Karpas-422 (cell line): ENCODE results near the gene CITED2. TPM values are rescaled to one million over a fixed set of nuclear protein-coding genes. Genes with fewer than 3 reads are reported as not detected.

Experiments
- DNase-seq: peaks from one replicate; pipeline ENCODE4 v3.0.0-alpha.2; 2015
- H2AFZ ChIP-seq: fragments of 200-600 bp; sonication (generic); 2 replicates; pipeline ENCODE4 v1.6.1; 2014; ENCODE audit warnings: antibody characterized with exemption, low read length, mixed read lengths
- H3K27ac ChIP-seq: fragments of 200-600 bp; sonication (generic); 2 replicates; pipeline ENCODE4 v1.5.1; 2014; ENCODE audit warnings: mild to moderate bottlenecking, low read length, moderate library complexity
- H3K27me3 ChIP-seq: fragments of 200-600 bp; sonication (generic); 2 replicates; pipeline ENCODE4 v1.6.1; 2014; ENCODE audit warnings: low read length, mixed read lengths
- H3K36me3 ChIP-seq: fragments of 200-600 bp; sonication (generic); 2 replicates; pipeline ENCODE4 v1.6.1; 2014; ENCODE audit warnings: low read length, mixed read lengths; ENCODE audit not compliant: insufficient read depth
- H3K4me1 ChIP-seq: fragments of 200-600 bp; sonication (generic); 2 replicates; pipeline ENCODE4 v1.6.1; 2014; ENCODE audit warnings: mild to moderate bottlenecking, low read length, mixed read lengths
- H3K4me2 ChIP-seq: fragments of 200-600 bp; sonication (generic); 2 replicates; pipeline ENCODE4 v1.6.1; 2014; ENCODE audit warnings: low read length, low read depth, mild to moderate bottlenecking; ENCODE audit not compliant: poor library complexity, severe bottlenecking
- H3K4me3 ChIP-seq: fragments of 200-600 bp; sonication (generic); 2 replicates; pipeline ENCODE4 v1.5.1; 2014; ENCODE audit warnings: mild to moderate bottlenecking, antibody characterized with exemption, low read length, mixed read lengths
- H3K79me2 ChIP-seq: fragments of 200-600 bp; sonication (generic); 2 replicates; pipeline ENCODE4 v1.6.1; 2014; ENCODE audit warnings: mild to moderate bottlenecking, low read length, mixed read lengths
- H3K9ac ChIP-seq: fragments of 200-600 bp; sonication (generic); 2 replicates; pipeline ENCODE4 v1.6.0; 2014; ENCODE audit warnings: low read length
- H3K9me2 ChIP-seq: fragments of 200-600 bp; sonication (generic), shearing (Covaris generic); replicated peaks from 2 replicates; pipeline ENCODE4 v1.6.0; 2014; ENCODE audit warnings: mild to moderate bottlenecking, low read length, moderate library complexity; ENCODE audit not compliant: insufficient read depth
- H3K9me3 ChIP-seq: fragments of 300-700, 200-600 bp; sonication (generic); 2 replicates; pipeline ENCODE4 v1.6.1; 2014; ENCODE audit warnings: low read length, mixed read lengths
- H4K20me1 ChIP-seq: fragments of 200-600 bp; sonication (generic); 2 replicates; pipeline ENCODE4 v1.6.1; 2014; ENCODE audit warnings: mild to moderate bottlenecking, antibody characterized with exemption, low read length, low read depth; ENCODE audit not compliant: insufficient read depth
- total RNA-seq: library from RNA; depleted of rRNA; stranded (reverse); fragments of >200 nt; shearing (Covaris generic); gene quantifications from 2 replicates; pipeline ENCODE4 v1.2.3, GENCODE V29; 2014; ENCODE audit warnings: low replicate concordance

Gene CITED2
- total RNA-seq, 1 experiment from 2014 or later = 67.7 TPM

GRCh38 chr6:139355172-139355571 is 19.3 kb downstream of the CITED2 start:
- peaks cover 4% of the 10 kb centered on the region for H3K4me1 ChIP-seq
- no peak overlapping the region for H3K27ac ChIP-seq
- no peak overlapping the region for H2AFZ ChIP-seq
- H3K27me3 ChIP-seq = no peaks in the 10 kb centered on the region
- no peaks in the 10 kb centered on the region for H4K20me1 ChIP-seq
- H3K79me2 ChIP-seq = no peaks in the 10 kb centered on the region
- no peaks in the 10 kb centered on the region for H3K9me2 ChIP-seq
- no peak for DNase-seq
- H3K4me2 ChIP-seq = no peak overlapping the region
- no peak overlapping the region for H3K9ac ChIP-seq
- H3K9me3 ChIP-seq = no peaks in the 10 kb centered on the region
- H3K4me3 ChIP-seq = no peak overlapping the region
- no peaks in the 10 kb centered on the region for H3K36me3 ChIP-seq

GRCh38 chr6:139354189-139354588 is 20.3 kb downstream of the CITED2 start:
- H3K9me2 ChIP-seq = no peaks in the 10 kb centered on the region

GRCh38 chr6:139349464-139350020 is 24.9 kb downstream of the CITED2 start:
- H3K27ac ChIP-seq = no peak overlapping the region
- H3K9me2 ChIP-seq = no peaks in the 10 kb centered on the region
- no peak overlapping the region for H3K9ac ChIP-seq
- DNase-seq = no peak
- H3K36me3 ChIP-seq = no peaks in the 10 kb centered on the region
- peaks cover 19% of the 10 kb centered on the region for H3K4me1 ChIP-seq
- no peaks in the 10 kb centered on the region for H3K79me2 ChIP-seq
- no peaks in the 10 kb centered on the region for H3K9me3 ChIP-seq
- no peak overlapping the region for H3K4me3 ChIP-seq
- no peaks in the 10 kb centered on the region for H3K27me3 ChIP-seq
- H3K4me2 ChIP-seq = peak overlapping the region; percentile 12
- no peaks in the 10 kb centered on the region for H4K20me1 ChIP-seq
- H2AFZ ChIP-seq = peak overlapping the region; percentile 51; the same call in 1 of the 2 replicates

More at GRCh38 chr6:139354189-139354588, 20.3 kb downstream of the CITED2 start:
- no peak for DNase-seq
- Histone ChIP-seq H2AFZ (no peak overlapping the region), H3K9me3 (no peaks in the 10 kb centered on the region), H3K4me2 (no peak overlapping the region), H3K4me3 (no peak overlapping the region), H3K9ac (no peak overlapping the region), H3K27me3 (no peaks in the 10 kb centered on the region), H3K27ac (no peak overlapping the region), H3K79me2 (no peaks in the 10 kb centered on the region), H3K36me3 (no peaks in the 10 kb centered on the region), H3K4me1 (peaks cover 8% of the 10 kb centered on the region), H4K20me1 (no peaks in the 10 kb centered on the region)

GRCh38 chr6:139346392-139346791 is 28.1 kb downstream of the CITED2 start:
- H3K4me2 ChIP-seq = no peak overlapping the region

GRCh38 chr6:139344186-139344963 is 30.1 kb downstream of the CITED2 start:
- no peak overlapping the region for H3K4me3 ChIP-seq
- peak overlapping the region; percentile 3 for H3K4me2 ChIP-seq
- DNase-seq = peak; percentile 57
- H3K36me3 ChIP-seq = no peaks in the 10 kb centered on the region
- H3K9ac ChIP-seq = peak overlapping the region; percentile 4; the same call in 1 of the 2 replicates
- H3K27ac ChIP-seq = peak overlapping the region; percentile 36
- peaks cover 39% of the 10 kb centered on the region for H3K4me1 ChIP-seq
- H2AFZ ChIP-seq = no peak overlapping the region
- no peaks in the 10 kb centered on the region for H3K79me2 ChIP-seq
- no peaks in the 10 kb centered on the region for H3K27me3 ChIP-seq
- no peaks in the 10 kb centered on the region for H3K9me3 ChIP-seq
- H4K20me1 ChIP-seq = no peaks in the 10 kb centered on the region
- no peaks in the 10 kb centered on the region for H3K9me2 ChIP-seq

More at GRCh38 chr6:139346392-139346791, 28.1 kb downstream of the CITED2 start:
- no peak overlapping the region for H3K9ac ChIP-seq
- no peak overlapping the region for H3K27ac ChIP-seq
- H4K20me1 ChIP-seq = no peaks in the 10 kb centered on the region
- no peak overlapping the region for H3K4me3 ChIP-seq
- no peaks in the 10 kb centered on the region for H3K36me3 ChIP-seq
- no peaks in the 10 kb centered on the region for H3K9me3 ChIP-seq
- no peaks in the 10 kb centered on the region for H3K27me3 ChIP-seq
- no peak for DNase-seq
- H3K4me1 ChIP-seq = peaks cover 41% of the 10 kb centered on the region
- no peaks in the 10 kb centered on the region for H3K9me2 ChIP-seq
- H2AFZ ChIP-seq = no peak overlapping the region
- no peaks in the 10 kb centered on the region for H3K79me2 ChIP-seq

GRCh38 chr6:139343052-139343750 is 31.2 kb downstream of the CITED2 start:
- Histone ChIP-seq H3K36me3 (no peaks in the 10 kb centered on the region), H3K4me1 (peaks cover 29% of the 10 kb centered on the region), H4K20me1 (no peaks in the 10 kb centered on the region), H3K27ac (peak overlapping the region; percentile 16; the same call in 1 of the 2 replicates), H3K9me3 (no peaks in the 10 kb centered on the region), H3K27me3 (no peaks in the 10 kb centered on the region), H2AFZ (no peak overlapping the region), H3K79me2 (no peaks in the 10 kb centered on the region), H3K9ac (peak overlapping the region; percentile 22; the same call in 1 of the 2 replicates), H3K4me3 (no peak overlapping the region), H3K9me2 (no peaks in the 10 kb centered on the region), H3K4me2 (peak overlapping the region; percentile 1)
- DNase-seq = no peak

- Histone ChIP-seq H3K27ac (no peak overlapping the region), H3K4me3 (no peak overlapping the region)
Observed at GRCh38 chr6:139341060-139341459, 33.4 kb downstream of the CITED2 start.

GRCh38 chr6:139338795-139339194 is 35.7 kb downstream of the CITED2 start:
- Histone ChIP-seq H3K27ac (peak overlapping the region; percentile 96), H3K36me3 (no peaks in the 10 kb centered on the region), H3K79me2 (no peaks in the 10 kb centered on the region), H3K9ac (no peak overlapping the region), H3K9me2 (no peaks in the 10 kb centered on the region), H3K27me3 (no peaks in the 10 kb centered on the region), H2AFZ (no peak overlapping the region), H3K4me2 (no peak overlapping the region), H3K4me3 (no peak overlapping the region), H3K4me1 (peaks cover 58% of the 10 kb centered on the region), H4K20me1 (no peaks in the 10 kb centered on the region), H3K9me3 (no peaks in the 10 kb centered on the region)
- no peak for DNase-seq

More at GRCh38 chr6:139341060-139341459, 33.4 kb downstream of the CITED2 start:
- H4K20me1 ChIP-seq = no peaks in the 10 kb centered on the region
- no peaks in the 10 kb centered on the region for H3K36me3 ChIP-seq
- H3K9me2 ChIP-seq = no peaks in the 10 kb centered on the region
- H2AFZ ChIP-seq = no peak overlapping the region
- H3K79me2 ChIP-seq = no peaks in the 10 kb centered on the region
- H3K27me3 ChIP-seq = no peaks in the 10 kb centered on the region
- H3K9ac ChIP-seq = no peak overlapping the region
- H3K9me3 ChIP-seq = no peaks in the 10 kb centered on the region
- no peak overlapping the region for H3K4me2 ChIP-seq
- peaks cover 51% of the 10 kb centered on the region for H3K4me1 ChIP-seq
- no peak for DNase-seq
